ENCODE results near the gene DYNC1I1. TPM values are rescaled to one million over a fixed set of nuclear protein-coding genes. Genes with fewer than 3 reads are reported as not detected.

DYNC1I1 gene
- total RNA-seq, 2 experiments from 2014 or later, result not detected

DNA sequence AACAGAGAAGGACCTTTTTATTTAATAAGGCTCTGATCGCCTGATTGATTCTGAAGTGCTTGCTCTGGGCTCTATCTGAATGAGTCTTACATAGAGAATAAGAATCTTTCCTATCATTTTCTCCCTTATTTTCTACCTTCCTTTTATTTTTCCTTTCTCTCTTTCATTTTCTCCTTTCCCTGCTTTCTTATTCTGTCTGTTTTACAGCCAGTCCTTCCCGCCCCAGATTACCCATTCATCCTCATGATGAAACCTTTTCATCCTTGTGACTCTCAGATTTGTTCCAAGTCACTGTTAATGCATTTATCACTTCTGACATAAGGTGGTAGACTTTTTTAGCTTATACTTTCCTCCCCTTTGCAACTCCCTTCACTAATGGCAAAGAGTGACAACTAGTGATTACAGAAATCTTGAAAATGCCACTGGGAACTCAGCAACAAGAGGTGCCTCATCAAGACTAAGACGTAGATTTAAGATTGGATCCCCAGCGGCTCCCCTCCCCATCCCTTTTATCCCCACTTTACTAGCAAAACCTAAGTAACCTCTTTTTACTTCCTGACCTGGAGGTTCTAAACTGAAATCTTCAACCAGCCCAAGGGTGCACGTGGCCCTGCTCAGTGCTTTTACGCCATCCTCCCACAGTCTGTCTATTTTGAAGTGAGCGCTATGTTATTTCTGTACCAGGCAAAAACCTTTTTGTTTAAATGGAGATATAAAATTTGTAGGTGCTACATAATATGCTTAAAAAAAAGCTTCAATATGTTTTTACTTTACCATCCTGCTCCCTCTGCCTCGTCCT lies 179.8 kb downstream of the DYNC1I1 start:
- no peaks in the 10 kb centered on the region for H3K4me1 Mint-ChIP-seq (ENCODE audit: low read depth)

DNA sequence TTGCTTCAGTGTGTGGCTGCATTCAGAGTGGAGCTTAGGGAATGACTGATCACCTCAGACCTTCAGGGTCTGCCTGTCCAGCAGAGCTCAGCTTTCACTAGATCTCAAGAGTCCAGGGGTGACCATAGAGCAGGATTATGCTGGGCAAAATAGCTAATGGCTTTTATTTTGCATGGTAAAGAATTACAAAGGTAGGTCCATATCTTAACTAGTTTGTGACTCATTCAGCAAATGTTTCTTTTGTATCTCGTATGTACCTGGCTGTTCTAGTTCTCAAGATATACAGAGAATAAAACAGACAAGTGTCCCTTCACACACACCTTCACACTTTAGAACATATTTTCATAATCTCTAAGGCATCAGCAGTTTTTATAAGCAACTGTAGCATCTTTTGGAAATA lies 180.5 kb downstream of the DYNC1I1 start:
- Mint-ChIP-seq H3K27ac (no peak overlapping the region), H3K36me3 (ENCODE audit: low read depth) (no peaks in the 10 kb centered on the region), H3K27me3 (peaks cover 5% of the 10 kb centered on the region), H3K9me3 (no peaks in the 10 kb centered on the region), H3K4me1 (ENCODE audit: low read depth) (no peaks in the 10 kb centered on the region), H3K4me3 (no peak overlapping the region)
- intact Hi-C loops (cut with micrococcal nuclease), result no loop called here
- ATAC-seq, result no peak
- TF ChIP-seq CTCF (IDR thresholded peaks at IDR 0.05), result no peak
- CTCF ChIA-PET, result no interaction called here
- DNase-seq, result no peak
- POLR2A ChIA-PET, result no interaction called here

More for the DNA sequence above, 179.8 kb downstream of the DYNC1I1 start:
- no peak for TF ChIP-seq CTCF (IDR thresholded peaks at IDR 0.05)
- Mint-ChIP-seq H3K27ac (no peak overlapping the region), H3K9me3 (no peaks in the 10 kb centered on the region), H3K27me3 (peaks cover 5% of the 10 kb centered on the region), H3K36me3 (ENCODE audit: low read depth) (no peaks in the 10 kb centered on the region), H3K4me3 (no peak overlapping the region)
- CTCF ChIA-PET, result no interaction called here
- ATAC-seq (no peak), DNase-seq (no peak)
- POLR2A ChIA-PET, result interaction anchor here (0.6 kb wide), 1 partner anchor 1144 kb away, joined by 3 read pairs; no protein-coding TSS in a partner anchor
- intact Hi-C loops (cut with micrococcal nuclease), result no loop called here

DNA sequence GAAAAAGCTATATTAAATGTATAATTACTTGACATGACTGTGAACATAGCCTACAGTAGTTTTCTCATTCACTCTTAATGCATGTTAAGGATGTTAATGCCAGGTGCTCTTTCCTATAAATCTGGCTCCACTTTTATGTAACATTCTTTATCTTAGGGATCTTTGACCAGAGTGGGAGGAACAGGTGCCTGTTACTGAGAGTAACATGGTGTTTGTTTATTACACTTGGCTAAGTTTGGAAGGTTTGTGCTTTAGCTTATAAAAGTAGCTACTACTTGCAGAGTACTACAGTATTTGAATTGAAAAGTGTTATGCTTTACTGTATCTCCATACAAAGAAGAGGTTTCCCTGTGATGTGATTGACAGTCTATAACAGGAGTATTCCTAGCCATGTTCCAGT lies 183.4 kb downstream of the DYNC1I1 start:
- Mint-ChIP-seq H3K27me3 (peaks cover 5% of the 10 kb centered on the region), H3K4me1 (ENCODE audit: low read depth) (no peaks in the 10 kb centered on the region), H3K36me3 (ENCODE audit: low read depth) (no peaks in the 10 kb centered on the region), H3K9me3 (no peaks in the 10 kb centered on the region), H3K27ac (no peak overlapping the region), H3K4me3 (no peak overlapping the region)
- ATAC-seq (no peak), DNase-seq (no peak)
- intact Hi-C loops (cut with micrococcal nuclease), result no loop called here
- no peak for TF ChIP-seq CTCF (IDR thresholded peaks at IDR 0.05)
- ChIA-PET POLR2A (no interaction called here), CTCF (interaction anchor here (1.5 kb wide), 1 partner anchor 40 kb away, joined by 6 read pairs; no protein-coding TSS in a partner anchor)

GRCh38 chr7:95957510-95957909 lies 185.2 kb downstream of the DYNC1I1 start:
- ATAC-seq (no peak), DNase-seq (no peak)
- H3K27me3 Mint-ChIP-seq, result no peaks in the 10 kb centered on the region
- H3K4me3 Mint-ChIP-seq, result no peak overlapping the region
- CTCF ChIA-PET, result interaction anchor here (1.0 kb wide), 1 partner anchor 9 kb away, joined by 3 read pairs; no protein-coding TSS in a partner anchor
- TF ChIP-seq CTCF (IDR thresholded peaks at IDR 0.05), result no peak
- H3K4me1 Mint-ChIP-seq (ENCODE audit: low read depth), result no peaks in the 10 kb centered on the region
- no peaks in the 10 kb centered on the region for H3K9me3 Mint-ChIP-seq
- POLR2A ChIA-PET, result no interaction called here
- no peaks in the 10 kb centered on the region for H3K36me3 Mint-ChIP-seq (ENCODE audit: low read depth)
- intact Hi-C loops (cut with micrococcal nuclease), result no loop called here
- H3K27ac Mint-ChIP-seq, result no peak overlapping the region

- ChIA-PET POLR2A (no interaction called here), CTCF (interaction anchor here (1.1 kb wide), 1 partner anchor 21 kb away, joined by 3 read pairs; no protein-coding TSS in a partner anchor)
- no peak for ATAC-seq
- no peak for TF ChIP-seq CTCF (IDR thresholded peaks at IDR 0.05)
- Mint-ChIP-seq H3K27ac (no peak overlapping the region), H3K4me1 (ENCODE audit: low read depth) (no peaks in the 10 kb centered on the region), H3K4me3 (no peak overlapping the region), H3K27me3 (peaks cover under 1% of the 10 kb centered on the region), H3K9me3 (no peaks in the 10 kb centered on the region), H3K36me3 (ENCODE audit: low read depth) (no peaks in the 10 kb centered on the region)
- DNase-seq, result no peak
- intact Hi-C loops (cut with micrococcal nuclease), result no loop called here
These were observed 188.4 kb downstream of the DYNC1I1 start for GRCh38 chr7:95960706-95961244.
